HG03520 (cell line): ENCODE data around the gene ART3.
"Not testable (repeated sequence)": the region's sequence is repeated elsewhere in the genome, so short reads cannot be mapped to it uniquely, and the experiment has no call there.

Experiments used
- ATAC-seq: cut with Tn5 transposase; IDR thresholded peaks from one replicate; pipeline ENCODE4 v1.9.1; 2021; ENCODE audit warnings: mild to moderate bottlenecking, moderate library complexity; ENCODE audit not compliant: unreplicated experiment

The ART3 gene

GRCh38 chr4:76074468-76074867 is at the start of gene ART3:
ART3 (plus strand) TSS chr4:76074709; CDS start chr4:76075890, 1,181 bp downstream.
- no peak for ATAC-seq

GRCh38 chr4:76028350-76028765 is 46.2 kb upstream of the ART3 start:
- ATAC-seq: no peak

- ATAC-seq: no peak
Measured at GRCh38 chr4:76029300-76029699, 45.2 kb upstream of the ART3 start.

- no peak for ATAC-seq
Measured at GRCh38 chr4:76035141-76035540, 39.4 kb upstream of the ART3 start.

- no peak for ATAC-seq
Measured at GRCh38 chr4:76035799-76036380, 38.6 kb upstream of the ART3 start, which contains the start of gene CXCL11. CXCL11 (minus strand) TSS chr4:76036070; CDS start chr4:76035987, 83 bp downstream.

- ATAC-seq: no peak
Measured at GRCh38 chr4:76036855-76037254, 37.7 kb upstream of the ART3 start.

GRCh38 chr4:76042241-76042998 is 32.1 kb upstream of the ART3 start:
- ATAC-seq: not testable (repeated sequence)

GRCh38 chr4:76043306-76043705 is 31.2 kb upstream of the ART3 start:
- ATAC-seq: not testable (repeated sequence)

- ATAC-seq: not testable (repeated sequence)
Measured at GRCh38 chr4:76044686-76045085, 29.8 kb upstream of the ART3 start.

- ATAC-seq: not testable (repeated sequence)
Measured at GRCh38 chr4:76049860-76050416, 24.6 kb upstream of the ART3 start.

GRCh38 chr4:76050560-76051050 is 23.9 kb upstream of the ART3 start:
- ATAC-seq: not testable (repeated sequence)

- no peak for ATAC-seq
Measured at GRCh38 chr4:76053730-76054129, 20.8 kb upstream of the ART3 start.

- ATAC-seq: peak; percentile 98
Measured at GRCh38 chr4:76055016-76055415, 19.5 kb upstream of the ART3 start.

GRCh38 chr4:76055421-76055820 is 19.1 kb upstream of the ART3 start:
- no peak for ATAC-seq

- no peak for ATAC-seq
Measured at GRCh38 chr4:76058302-76058701, 16.2 kb upstream of the ART3 start.

GRCh38 chr4:76058888-76059426 is 15.6 kb upstream of the ART3 start:
- ATAC-seq: no peak

- no peak for ATAC-seq
Measured at GRCh38 chr4:76059750-76060149, 14.8 kb upstream of the ART3 start.

GRCh38 chr4:76060506-76060905 is 14.0 kb upstream of the ART3 start:
- no peak for ATAC-seq

- ATAC-seq: no peak
Measured at GRCh38 chr4:76061421-76061820, 13.1 kb upstream of the ART3 start.

- no peak for ATAC-seq
Measured at GRCh38 chr4:76061982-76062381, 12.5 kb upstream of the ART3 start.

GRCh38 chr4:76066546-76066945 is 8.0 kb upstream of the ART3 start:
- no peak for ATAC-seq
